ENCODE measurements around the gene LSM5.

LSM5 gene

DNA sequence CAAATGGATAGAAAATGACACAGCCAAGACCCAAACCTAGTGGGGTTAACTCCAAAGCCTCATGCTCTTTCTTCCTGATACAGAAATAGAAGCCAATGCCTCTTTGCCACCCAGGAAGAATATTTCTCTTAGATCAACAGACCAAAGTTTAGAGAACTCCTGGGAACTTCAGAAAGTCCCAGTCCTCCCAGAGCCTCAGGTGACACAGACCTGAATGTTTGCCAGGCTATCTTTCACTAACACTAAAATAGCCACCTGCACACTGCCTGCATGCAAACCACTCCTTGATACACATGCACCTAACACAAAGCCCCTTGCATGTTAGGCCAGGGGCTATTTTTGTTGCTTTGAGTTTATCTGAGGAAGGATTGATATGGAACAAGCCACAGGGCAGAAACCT is 27.7 kb downstream of the LSM5 start:
- DNase-seq (ENCODE audit: low read depth in 2 of 2), result no peak

DNA sequence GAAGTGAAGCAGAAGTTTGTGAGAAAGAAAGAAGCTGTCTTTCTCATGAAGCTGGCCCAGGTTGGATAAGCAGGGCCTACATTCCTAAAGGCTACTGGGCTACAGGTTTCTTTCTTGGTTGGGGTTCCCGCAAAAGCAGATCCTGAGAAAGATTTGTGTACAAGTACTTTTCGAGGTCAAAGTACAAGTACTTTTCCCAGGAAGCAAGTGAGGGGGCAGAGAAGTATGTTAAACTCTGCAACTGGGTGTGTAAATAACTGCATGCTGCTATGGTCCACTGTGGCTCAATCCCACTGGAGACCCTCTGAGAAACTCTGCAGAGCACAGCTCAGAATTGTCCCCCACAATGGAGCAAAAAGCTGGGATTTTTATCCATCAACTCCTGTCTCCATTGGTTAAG is 28.7 kb downstream of the LSM5 start:
- no peak for DNase-seq (ENCODE audit: low read depth in 2 of 2)

DNA sequence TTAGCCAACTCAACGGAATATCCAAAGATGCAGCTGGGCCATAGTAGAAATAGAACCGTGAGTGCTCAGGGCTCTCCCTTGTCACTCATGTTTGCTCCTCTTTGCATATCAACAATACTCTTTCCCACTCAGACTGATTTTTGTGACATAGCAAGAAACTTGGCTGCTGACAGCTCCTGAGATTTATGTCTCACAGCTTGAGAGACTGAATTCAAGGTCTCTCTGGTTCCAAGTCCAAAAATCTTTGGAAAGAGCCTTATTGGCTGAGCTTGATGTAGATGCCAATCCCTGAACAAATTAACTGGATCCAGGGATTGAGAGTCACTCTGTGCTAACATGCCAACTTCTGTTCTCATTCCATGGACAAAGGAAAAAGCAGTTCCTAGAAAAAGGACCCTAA is 30.4 kb downstream of the LSM5 start:
- DNase-seq (ENCODE audit: low read depth in 2 of 2), result no peak

DNA sequence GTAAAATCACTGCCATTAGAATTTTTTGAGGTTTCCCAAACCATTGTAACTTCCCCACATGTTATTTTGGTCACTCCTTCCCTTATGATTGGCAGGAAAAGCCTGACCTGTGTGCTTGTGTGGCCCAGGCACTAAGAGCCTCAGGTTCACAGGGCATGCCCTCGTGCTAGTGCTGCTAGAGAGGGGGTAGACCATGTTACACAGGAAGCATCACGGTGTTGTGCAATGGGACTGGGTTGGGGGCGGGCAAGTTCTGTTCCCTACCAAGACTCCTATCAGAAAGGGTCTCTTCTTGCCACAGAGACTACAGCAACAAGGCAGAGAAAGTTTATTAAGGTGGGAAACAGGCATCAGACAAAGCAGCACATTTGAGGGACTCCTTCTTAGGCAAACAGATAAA is 32.2 kb downstream of the LSM5 start:
- DNase-seq (ENCODE audit: low read depth in 2 of 2), result no peak

DNA sequence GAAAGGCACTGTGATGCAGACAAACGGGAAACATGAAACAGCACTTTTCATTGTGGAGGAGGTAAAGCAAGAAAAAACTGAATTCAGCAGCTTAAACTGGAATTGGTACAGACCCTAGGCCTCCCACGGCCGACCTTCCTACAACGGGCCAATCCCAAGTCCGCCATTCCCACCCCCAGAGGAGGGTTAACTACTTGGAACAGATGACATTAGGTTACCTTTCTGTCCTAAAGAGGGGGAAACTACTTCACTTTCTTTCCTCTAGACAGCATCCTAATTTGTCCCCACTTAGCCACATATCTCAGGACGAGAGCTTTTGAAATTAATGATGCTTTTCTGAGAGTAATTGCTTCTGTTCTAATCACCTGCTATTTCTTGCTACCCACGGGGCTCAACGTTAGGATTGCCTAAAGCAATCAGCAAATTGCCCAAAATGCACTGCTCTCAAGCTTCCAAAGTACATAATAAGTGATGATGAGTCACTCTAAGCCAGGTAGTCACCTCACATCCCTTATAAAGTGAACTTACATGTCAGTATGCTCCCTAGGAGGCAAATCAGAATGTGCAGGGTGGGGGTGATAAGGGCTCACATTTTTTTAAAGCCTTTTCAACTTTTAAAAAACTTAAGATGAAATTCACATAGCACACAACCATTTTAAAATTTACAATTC is 36.7 kb downstream of the LSM5 start:
- DNase-seq (ENCODE audit: low read depth in 2 of 2), result no peak

DNA sequence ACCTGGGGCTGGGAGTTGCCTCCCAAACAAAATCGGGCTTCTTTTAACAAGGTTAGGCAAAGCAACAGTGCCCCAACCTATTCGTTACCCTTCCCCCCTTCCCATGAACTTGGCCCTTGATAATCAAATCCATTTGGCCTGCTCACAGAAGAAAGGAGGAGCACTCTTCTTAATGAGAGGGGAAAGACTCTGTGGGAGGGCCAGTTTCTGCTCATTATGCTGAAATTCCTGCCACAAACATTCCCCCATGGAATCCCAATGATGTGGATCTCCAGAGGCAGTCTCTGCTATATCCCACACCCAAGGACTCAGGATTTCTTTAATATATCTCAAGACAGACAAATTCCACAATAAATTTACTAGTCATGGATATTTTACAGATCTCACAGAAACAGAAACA is 43.0 kb downstream of the LSM5 start:
- no peak for DNase-seq (ENCODE audit: low read depth in 2 of 2)

DNA sequence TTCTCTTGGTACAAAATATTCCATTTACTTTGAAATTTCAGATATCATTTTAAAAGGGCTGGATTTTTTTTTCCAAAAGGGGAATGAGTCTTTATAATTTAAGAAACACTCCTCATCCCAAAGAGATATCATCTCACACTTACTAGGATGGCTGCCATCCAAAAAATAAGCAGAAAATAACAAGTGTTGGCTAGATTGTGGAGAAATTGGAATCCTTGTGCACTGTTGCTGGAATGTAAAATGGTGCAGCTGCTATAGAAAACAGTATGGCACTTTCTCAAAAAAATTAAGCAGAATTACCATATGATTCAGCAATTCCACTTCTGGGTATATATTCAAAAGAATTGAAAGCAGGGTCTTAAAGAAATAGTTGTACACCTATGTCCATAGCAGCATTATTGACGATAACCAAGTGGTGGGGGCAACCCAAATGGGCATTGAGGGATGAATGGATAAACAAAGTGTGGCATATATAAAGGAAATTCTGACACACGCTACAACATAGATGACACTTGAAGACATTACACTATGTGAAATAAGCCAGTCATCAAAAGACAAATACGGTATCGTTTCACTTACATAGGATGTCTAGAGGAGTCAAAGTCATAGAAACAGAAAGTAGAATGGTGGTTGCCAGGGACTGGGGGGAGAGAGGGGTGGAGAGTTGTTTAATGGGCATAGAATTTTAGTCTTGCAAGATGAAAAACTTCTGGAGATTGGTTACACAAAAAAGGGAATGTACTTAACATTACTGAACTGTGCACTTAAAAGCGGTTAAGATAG is 53.8 kb downstream of the LSM5 start:
- no peak for DNase-seq (ENCODE audit: low read depth in 2 of 2)

Data from activated CD8-positive, alpha-beta memory T cell treated with anti-CD3 and anti-CD28 coated beads for 4 hours (primary cell).